Neuronal stem cell (in vitro differentiated cells): Measurements from ENCODE around the gene BAZ2B.

Experiments
- DNase-seq: peaks from one replicate; pipeline ENCODE4 v3.0.0-alpha.2; 2013; ENCODE audit warnings: low spot score
- H2AFZ ChIP-seq: one replicate; pipeline ENCODE4 v1.6.1; 2013; ENCODE audit warnings: mild to moderate bottlenecking, low read length, inconsistent platforms
- H2AK5ac ChIP-seq: 2 replicates; pipeline ENCODE4 v1.6.1; 2013; ENCODE audit warnings: low read depth, mild to moderate bottlenecking, inconsistent platforms, low read length, moderate library complexity, mixed read lengths
- H2BK120ac ChIP-seq: 2 replicates; pipeline ENCODE4 v1.6.1; 2013; ENCODE audit warnings: low read depth, mild to moderate bottlenecking, inconsistent platforms, low read length, moderate library complexity, mixed read lengths
- H2BK12ac ChIP-seq: one replicate; pipeline ENCODE4 v1.6.1; 2013; ENCODE audit warnings: low read length, inconsistent platforms
- H2BK15ac ChIP-seq: 2 replicates; pipeline ENCODE4 v1.6.1; 2013; ENCODE audit warnings: mild to moderate bottlenecking, low read length, inconsistent platforms, mixed read lengths
- H2BK5ac ChIP-seq: one replicate; pipeline ENCODE4 v1.6.1; 2013; ENCODE audit warnings: inconsistent platforms, mild to moderate bottlenecking, low read length, moderate library complexity
- H3K14ac ChIP-seq: one replicate; pipeline ENCODE4 v1.6.1; 2013; ENCODE audit warnings: low read length, inconsistent platforms
- H3K18ac ChIP-seq: 2 replicates; pipeline ENCODE4 v1.6.1; 2013; ENCODE audit warnings: low read length, inconsistent platforms
- H3K23ac ChIP-seq: 2 replicates; pipeline ENCODE4 v1.6.1; 2013; ENCODE audit warnings: low read depth, mild to moderate bottlenecking, mixed read lengths, low read length, inconsistent platforms; ENCODE audit not compliant: poor library complexity
- H3K27ac ChIP-seq: replicated peaks from 3 replicates; pipeline ENCODE4 v1.5.1; 2013; ENCODE audit warnings: low read length, inconsistent platforms
- H3K27me3 ChIP-seq, 3 experiments: 2 replicates each; pipeline ENCODE4 v1.6.1; 2013; ENCODE audit warnings: low read length in 3 of 3, mild to moderate bottlenecking in 2 of 3, inconsistent platforms in 1 of 3, low read depth in 1 of 3, mixed read lengths in 1 of 3, moderate library complexity in 1 of 3; ENCODE audit not compliant: control insufficient read depth in 3 of 3, insufficient read depth in 3 of 3
- H3K36me3 ChIP-seq, 2 donors: replicated peaks in 1 of 2; 2 replicates each; pipeline ENCODE4 v1.6.1; 2013; ENCODE audit warnings: low read length in 2 of 2; ENCODE audit not compliant: control insufficient read depth in 2 of 2, insufficient read depth in 2 of 2
- H3K4ac ChIP-seq: 2 replicates; pipeline ENCODE4 v1.6.1; 2013; ENCODE audit warnings: inconsistent platforms, mild to moderate bottlenecking, low read length, moderate library complexity
- H3K4me1 ChIP-seq, 2 donors: 1 replicate in 1 of 2; 2 replicates in 1 of 2; pipeline ENCODE4 v1.6.1; 2013; ENCODE audit warnings: low read length in 2 of 2, low read depth in 1 of 2; ENCODE audit not compliant: control insufficient read depth in 2 of 2, insufficient read depth in 1 of 2
- H3K4me2 ChIP-seq: one replicate; pipeline ENCODE4 v1.6.1; 2013; ENCODE audit warnings: mild to moderate bottlenecking, low read length, inconsistent platforms; ENCODE audit not compliant: insufficient read depth, poor library complexity, severe bottlenecking
- H3K4me3 ChIP-seq, 2 donors: 2 replicates each; pipeline ENCODE4 v1.5.1; 2013; ENCODE audit warnings: low read length in 2 of 2, mild to moderate bottlenecking in 2 of 2, inconsistent platforms in 1 of 2, moderate library complexity in 1 of 2
- H3K79me1 ChIP-seq: one replicate; pipeline ENCODE4 v1.6.1; 2013; ENCODE audit warnings: low read depth, mild to moderate bottlenecking, inconsistent platforms, low read length, moderate library complexity
- H3K9ac ChIP-seq: one replicate; pipeline ENCODE4 v1.6.1; 2013; ENCODE audit warnings: mild to moderate bottlenecking, low read depth, low read length, inconsistent platforms; ENCODE audit not compliant: poor library complexity
- H3K9me3 ChIP-seq, 2 donors: replicated peaks in 1 of 2; 2 replicates each; pipeline versions ENCODE3 to v1.6.1; 2013; ENCODE audit warnings: low read length in 2 of 2, mild to moderate bottlenecking in 2 of 2, inconsistent platforms in 1 of 2, low read depth in 1 of 2, mixed read lengths in 1 of 2, moderate library complexity in 1 of 2; ENCODE audit not compliant: control insufficient read depth in 2 of 2, insufficient read depth in 1 of 2
- H4K8ac ChIP-seq: one replicate; pipeline ENCODE4 v1.6.1; 2013; ENCODE audit warnings: low read depth, mild to moderate bottlenecking, inconsistent platforms, low read length, moderate library complexity
- H4K91ac ChIP-seq: one replicate; pipeline ENCODE4 v1.6.1; 2013; ENCODE audit warnings: low read length, low read depth, mild to moderate bottlenecking, inconsistent platforms; ENCODE audit not compliant: poor library complexity
- WGBS, 2 donors: extraction: QIAGEN DNeasy Blood & Tissue Kit; methylation state at CpG; one replicate each; pipeline ENCODE4 v1.1.7; 2013; ENCODE audit warnings: missing lambda C conversion rate in 2 of 2, mixed read lengths in 1 of 2; ENCODE audit not compliant: insufficient read length in 2 of 2, insufficient replicate concordance in 1 of 2; ENCODE audit errors: extremely low coverage in 2 of 2; 5-methylcytosine and 5-hydroxymethylcytosine counted together

The BAZ2B gene

DNA sequence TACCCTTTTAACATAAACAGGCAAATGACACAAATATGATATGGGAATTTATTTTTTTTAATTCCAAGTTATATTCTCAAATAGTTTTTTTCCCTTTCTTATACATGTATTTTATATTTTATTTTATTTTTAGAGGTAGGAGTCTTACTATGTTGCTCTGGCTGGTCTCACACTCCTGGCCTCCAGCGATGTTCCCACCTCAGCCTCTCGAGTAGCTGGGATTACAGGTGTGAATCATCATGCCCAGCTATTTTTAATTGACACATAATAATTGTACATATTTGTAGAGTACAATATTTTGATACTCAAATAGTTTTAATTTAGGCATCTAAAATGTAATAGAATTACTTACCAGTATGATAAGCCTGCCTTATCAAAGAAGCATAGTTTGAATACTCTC, 12.2 kb downstream of the BAZ2B start:
- no peak overlapping the region for H3K18ac ChIP-seq
- H3K27me3 ChIP-seq = no peaks in the 10 kb centered on the region
- no peak overlapping the region for H3K4me3 ChIP-seq
- no peak overlapping the region for H2AK5ac ChIP-seq
- H4K8ac ChIP-seq = no peak overlapping the region
- no peak overlapping the region for H2BK15ac ChIP-seq
- H2BK12ac ChIP-seq = no peak overlapping the region
- no peak for DNase-seq
- no peak overlapping the region for H3K4ac ChIP-seq
- WGBS, 2 donors = no CpG with 5 or more reads among the region's 2 CpGs
- H2BK5ac ChIP-seq = no peak overlapping the region
- H3K4me1 ChIP-seq = peaks cover 0 to 5% of the 10 kb centered on the region in 2 donors
- H3K23ac ChIP-seq = no peak overlapping the region
- no peak overlapping the region for H2AFZ ChIP-seq
- no peak overlapping the region for H2BK120ac ChIP-seq
- no peak overlapping the region for H3K27ac ChIP-seq
- H4K91ac ChIP-seq = no peak overlapping the region
- H3K36me3 ChIP-seq = peaks cover 0 to 5% of the 10 kb centered on the region in 2 donors
- H3K9ac ChIP-seq = no peak overlapping the region
- H3K79me1 ChIP-seq = peaks cover 2% of the 10 kb centered on the region
- H3K4me2 ChIP-seq = no peak overlapping the region
- no peak overlapping the region for H3K14ac ChIP-seq
- H3K9me3 ChIP-seq = no peaks in the 10 kb centered on the region

GRCh38 chr2:159600752-159601151, 15.6 kb downstream of the BAZ2B start:
- H3K14ac ChIP-seq = no peak overlapping the region
- WGBS, 2 donors = no CpG with 5 or more reads among the region's 3 CpGs
- no peak overlapping the region for H2BK5ac ChIP-seq
- no peak overlapping the region for H3K27ac ChIP-seq
- H4K91ac ChIP-seq = no peak overlapping the region
- no peak overlapping the region for H2AK5ac ChIP-seq
- H2BK15ac ChIP-seq = no peak overlapping the region
- no peak overlapping the region for H4K8ac ChIP-seq
- no peak overlapping the region for H3K18ac ChIP-seq
- H3K79me1 ChIP-seq = peaks cover 2% of the 10 kb centered on the region
- H3K9ac ChIP-seq = no peak overlapping the region
- peaks cover 0 to 5% of the 10 kb centered on the region in 2 donors for H3K36me3 ChIP-seq
- DNase-seq = no peak
- H3K4ac ChIP-seq = no peak overlapping the region
- H3K4me3 ChIP-seq = no peak overlapping the region
- H3K9me3 ChIP-seq = no peaks in the 10 kb centered on the region
- no peak overlapping the region for H2BK120ac ChIP-seq
- H3K4me1 ChIP-seq = no peaks in the 10 kb centered on the region
- no peak overlapping the region for H3K23ac ChIP-seq
- no peak overlapping the region for H2AFZ ChIP-seq
- no peaks in the 10 kb centered on the region for H3K27me3 ChIP-seq
- no peak overlapping the region for H2BK12ac ChIP-seq
- H3K4me2 ChIP-seq = no peak overlapping the region

- Histone ChIP-seq H3K27me3 (no peaks in the 10 kb centered on the region), H2BK5ac (no peak overlapping the region), H2AFZ (no peak overlapping the region), H4K91ac (no peak overlapping the region), H3K9ac (no peak overlapping the region), H3K79me1 (no peaks in the 10 kb centered on the region), H3K27ac (no peak overlapping the region), H3K14ac (no peak overlapping the region), H3K36me3 (peaks cover 0 to 5% of the 10 kb centered on the region in 2 donors), H2BK120ac (no peak overlapping the region), H2AK5ac (no peak overlapping the region), H4K8ac (no peak overlapping the region), H3K23ac (no peak overlapping the region), H3K4me1 (peaks cover 0 to 2% of the 10 kb centered on the region in 2 donors), H2BK15ac (no peak overlapping the region), H3K4me3 (no peak overlapping the region), H3K4me2 (no peak overlapping the region), H3K9me3 (peaks cover 0 to 3% of the 10 kb centered on the region in 2 donors), H3K4ac (no peak overlapping the region), H3K18ac (no peak overlapping the region), H2BK12ac (no peak overlapping the region)
- no CpG with 5 or more reads among the region's 6 CpGs for WGBS, 2 donors
- no peak for DNase-seq
Observed at GRCh38 chr2:159595410-159596046, 20.8 kb downstream of the BAZ2B start.

- H2BK12ac ChIP-seq = no peak overlapping the region
- H3K4me3 ChIP-seq = no peak overlapping the region
- H3K9ac ChIP-seq = no peak overlapping the region
- H2AFZ ChIP-seq = no peak overlapping the region
- no peak overlapping the region for H3K18ac ChIP-seq
- H3K4ac ChIP-seq = no peak overlapping the region
- H3K9me3 ChIP-seq = peaks cover 2 to 3% of the 10 kb centered on the region in 2 donors
- H2BK5ac ChIP-seq = no peak overlapping the region
- H3K14ac ChIP-seq = no peak overlapping the region
- H2AK5ac ChIP-seq = no peak overlapping the region
- peaks cover 0 to 2% of the 10 kb centered on the region in 2 donors for H3K4me1 ChIP-seq
- H2BK15ac ChIP-seq = no peak overlapping the region
- H3K23ac ChIP-seq = no peak overlapping the region
- peaks cover 5 to 14% of the 10 kb centered on the region in 2 donors for H3K36me3 ChIP-seq
- WGBS, 2 donors = no CpG with 5 or more reads among the region's 4 CpGs
- H3K4me2 ChIP-seq = no peak overlapping the region
- H2BK120ac ChIP-seq = no peak overlapping the region
- DNase-seq = no peak
- H3K27ac ChIP-seq = no peak overlapping the region
- H3K79me1 ChIP-seq = no peaks in the 10 kb centered on the region
- no peaks in the 10 kb centered on the region for H3K27me3 ChIP-seq
- H4K91ac ChIP-seq = no peak overlapping the region
- H4K8ac ChIP-seq = no peak overlapping the region
Observed at GRCh38 chr2:159592441-159592840, 23.9 kb downstream of the BAZ2B start.
